Cardiac muscle cell (in vitro differentiated cells and primary cell): ENCODE data around the gene CARMIL1. TPM values are rescaled to one million over a fixed set of nuclear protein-coding genes. Genes with fewer than 3 reads are reported as not detected.

Source experiments
- DNase-seq, 2 donors: peaks; one replicate each; pipeline versions ENCODE4 v3.0.0 to v3.0.0-alpha.2; 2010 to 2017; ENCODE audit warnings: low read depth in 1 of 2, low spot score in 1 of 2
- H3K27ac ChIP-seq: fragments of 200-600 bp; sonication (generic); 2 replicates; pipeline ENCODE4 v1.5.1; 2016
- H3K27me3 ChIP-seq: fragments of 200-600 bp; sonication (generic); 2 replicates; pipeline ENCODE4 v1.6.0; 2016; ENCODE audit warnings: control low read depth
- H3K36me3 ChIP-seq: fragments of 200-600 bp; sonication (generic); 2 replicates; pipeline ENCODE4 v1.5.1; 2016; ENCODE audit warnings: control low read depth
- H3K4me1 ChIP-seq: fragments of 200-600 bp; sonication (generic); 2 replicates; pipeline ENCODE4 v1.8.1; 2017; ENCODE audit warnings: low read depth, mild to moderate bottlenecking, mixed run types
- H3K4me3 ChIP-seq: fragments of 200-600 bp; sonication (generic); 2 replicates; pipeline ENCODE4 v1.5.1; 2016; ENCODE audit warnings: mild to moderate bottlenecking
- H3K9me3 ChIP-seq: fragments of 200-600 bp; sonication (generic); 2 replicates; pipeline ENCODE4 v1.5.1; 2017; ENCODE audit warnings: low read depth, mild to moderate bottlenecking, control low read depth
- polyA plus RNA-seq: library from polyadenylated mRNA; unstranded; fragments of >200 nt; fragmentation: Nextera tagmentation; extraction: Ambion mirVana; gene quantifications from 2 replicates; pipeline ENCODE4 v1.2.1, GENCODE V29; 2016
- total RNA-seq: library from RNA; depleted of rRNA; stranded (reverse); fragments of >200 nt; gene quantifications from 2 replicates; pipeline ENCODE4 v1.2.3, GENCODE V29; 2016
- TF ChIP-seq, protein P1 (sequence below): IDR thresholded peaks from 2 replicates; pipeline ENCODE4 v1.5.1; 2012; ENCODE audit warnings: low read depth, mild to moderate bottlenecking, low read length

CARMIL1 gene
- total and polyA plus RNA-seq, 2 experiments from 2014 or later = 15.7 to 63.6 TPM

GRCh38 chr6:25239059-25239458 lies 40.1 kb upstream of the CARMIL1 start:
- Histone ChIP-seq H3K4me1 (no peaks in the 10 kb centered on the region), H3K27me3 (peaks cover 6% of the 10 kb centered on the region), H3K27ac (no peak overlapping the region), H3K9me3 (no peaks in the 10 kb centered on the region), H3K4me3 (no peak overlapping the region), H3K36me3 (no peaks in the 10 kb centered on the region)
- TF ChIP-seq, protein P1, sequence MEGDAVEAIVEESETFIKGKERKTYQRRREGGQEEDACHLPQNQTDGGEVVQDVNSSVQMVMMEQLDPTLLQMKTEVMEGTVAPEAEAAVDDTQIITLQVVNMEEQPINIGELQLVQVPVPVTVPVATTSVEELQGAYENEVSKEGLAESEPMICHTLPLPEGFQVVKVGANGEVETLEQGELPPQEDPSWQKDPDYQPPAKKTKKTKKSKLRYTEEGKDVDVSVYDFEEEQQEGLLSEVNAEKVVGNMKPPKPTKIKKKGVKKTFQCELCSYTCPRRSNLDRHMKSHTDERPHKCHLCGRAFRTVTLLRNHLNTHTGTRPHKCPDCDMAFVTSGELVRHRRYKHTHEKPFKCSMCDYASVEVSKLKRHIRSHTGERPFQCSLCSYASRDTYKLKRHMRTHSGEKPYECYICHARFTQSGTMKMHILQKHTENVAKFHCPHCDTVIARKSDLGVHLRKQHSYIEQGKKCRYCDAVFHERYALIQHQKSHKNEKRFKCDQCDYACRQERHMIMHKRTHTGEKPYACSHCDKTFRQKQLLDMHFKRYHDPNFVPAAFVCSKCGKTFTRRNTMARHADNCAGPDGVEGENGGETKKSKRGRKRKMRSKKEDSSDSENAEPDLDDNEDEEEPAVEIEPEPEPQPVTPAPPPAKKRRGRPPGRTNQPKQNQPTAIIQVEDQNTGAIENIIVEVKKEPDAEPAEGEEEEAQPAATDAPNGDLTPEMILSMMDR = no peak
- no peak for DNase-seq

DNA sequence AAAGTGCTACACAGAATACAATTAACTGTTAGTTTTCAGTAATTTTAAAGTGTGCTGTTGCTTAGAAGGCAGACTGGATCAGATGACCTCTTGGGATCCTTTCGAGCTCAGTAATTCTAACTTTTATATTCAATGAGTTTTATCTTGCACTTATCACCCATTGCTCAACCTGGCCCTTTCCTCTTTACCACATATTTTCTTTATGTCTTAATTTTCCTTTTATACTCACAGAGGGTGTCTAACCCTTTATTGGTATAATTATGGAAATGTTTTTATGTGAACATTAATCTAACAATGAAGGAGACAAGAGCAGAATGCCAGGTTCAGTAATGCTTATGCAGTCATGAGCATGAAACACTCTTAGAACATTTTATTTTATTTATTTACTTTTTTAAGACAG lies 39.7 kb upstream of the CARMIL1 start:
- H3K36me3 ChIP-seq = no peaks in the 10 kb centered on the region
- H3K9me3 ChIP-seq = no peaks in the 10 kb centered on the region
- H3K27ac ChIP-seq = no peak overlapping the region
- peaks cover 5% of the 10 kb centered on the region for H3K27me3 ChIP-seq
- no peak overlapping the region for H3K4me3 ChIP-seq
- no peak for DNase-seq
- no peaks in the 10 kb centered on the region for H3K4me1 ChIP-seq
- TF ChIP-seq, protein P1 = no peak

GRCh38 chr6:25242567-25242966 lies 36.6 kb upstream of the CARMIL1 start:
- H3K9me3 ChIP-seq = no peaks in the 10 kb centered on the region
- no peak overlapping the region for H3K27ac ChIP-seq
- H3K4me1 ChIP-seq = no peaks in the 10 kb centered on the region
- H3K4me3 ChIP-seq = no peak overlapping the region
- DNase-seq = no peak
- TF ChIP-seq, protein P1 = no peak
- no peaks in the 10 kb centered on the region for H3K27me3 ChIP-seq
- no peaks in the 10 kb centered on the region for H3K36me3 ChIP-seq

GRCh38 chr6:25244865-25245264 lies 34.3 kb upstream of the CARMIL1 start:
- Histone ChIP-seq H3K4me1 (no peaks in the 10 kb centered on the region), H3K27ac (no peak overlapping the region), H3K4me3 (no peak overlapping the region), H3K27me3 (no peaks in the 10 kb centered on the region), H3K36me3 (no peaks in the 10 kb centered on the region), H3K9me3 (no peaks in the 10 kb centered on the region)
- TF ChIP-seq, protein P1 = no peak
- no peak for DNase-seq

DNA sequence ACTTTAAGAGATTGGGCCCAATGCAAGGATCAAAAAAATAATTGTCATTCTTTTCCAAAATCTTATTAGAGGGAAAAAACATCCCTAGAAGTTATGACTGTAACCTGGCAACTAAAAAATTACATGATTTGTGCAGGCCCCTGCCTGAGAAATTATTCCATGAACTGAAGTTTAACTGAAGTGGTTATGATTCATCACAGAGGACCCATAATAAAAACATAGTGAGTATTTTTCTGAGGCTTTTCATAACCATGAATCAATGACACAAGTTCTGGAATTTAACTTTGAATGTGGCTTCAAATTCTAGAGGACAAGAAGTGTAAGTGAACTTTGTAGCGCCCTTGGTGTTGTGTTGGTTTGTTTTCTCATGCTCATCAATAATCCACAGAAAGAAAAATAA lies 31.1 kb upstream of the CARMIL1 start:
- Histone ChIP-seq H3K27me3 (no peaks in the 10 kb centered on the region), H3K9me3 (no peaks in the 10 kb centered on the region), H3K4me1 (no peaks in the 10 kb centered on the region), H3K4me3 (no peak overlapping the region), H3K36me3 (no peaks in the 10 kb centered on the region), H3K27ac (no peak overlapping the region)
- TF ChIP-seq, protein P1 = no peak
- DNase-seq = no peak

GRCh38 chr6:25249133-25249532 lies 30.0 kb upstream of the CARMIL1 start:
- Histone ChIP-seq H3K4me1 (no peaks in the 10 kb centered on the region), H3K36me3 (no peaks in the 10 kb centered on the region), H3K27ac (no peak overlapping the region), H3K4me3 (no peak overlapping the region), H3K9me3 (no peaks in the 10 kb centered on the region), H3K27me3 (peaks cover 3% of the 10 kb centered on the region)
- TF ChIP-seq, protein P1 = no peak
- no peak for DNase-seq
